SK-N-SH (cell line): ENCODE data around the gene CEP250. TPM values are rescaled to one million over a fixed set of nuclear protein-coding genes. Genes with fewer than 3 reads are reported as not detected.
"Not testable (repeated sequence)": the region's sequence is repeated elsewhere in the genome, so short reads cannot be mapped to it uniquely, and the experiment has no call there.

Experiments
- CTCF ChIA-PET: fragments of 300-600, 350-600 bp; formaldehyde crosslinking; extraction: SDS; loops from one replicate; lab custom pipeline; 2021; lab: Yijun Ruan, JAX
- POLR2A ChIA-PET: fragments of 350-600 bp; sonication (Branson Sonifier 250); formaldehyde crosslinking; extraction: SDS; loops from one replicate; lab custom pipeline; 2020; ENCODE audit warnings: antibody characterized with exemption, inconsistent platforms; lab: Yijun Ruan, JAX
- DNase-seq: peaks from one replicate; pipeline ENCODE4 v3.0.0; 2012
- H2AFZ ChIP-seq: fragments of 200-600 bp; sonication (generic); 2 replicates; pipeline ENCODE4 v1.8.1; 2016; ENCODE audit warnings: antibody characterized with exemption, mild to moderate bottlenecking, low read depth
- H3F3A ChIP-seq: fragments of 200-600 bp; sonication (generic); replicated peaks from 2 replicates; pipeline ENCODE3; 2016; ENCODE audit warnings: antibody characterized with exemption, mild to moderate bottlenecking; ENCODE audit not compliant: insufficient read depth
- H3K27ac ChIP-seq, 2 experiments: fragments of 200-500 bp in 1 of 2; fragments of 200-600 bp in 1 of 2; sonication (Bioruptor generic) in 1 of 2; sonication (generic), shearing (Covaris generic) in 1 of 2; 2 replicates each; pipeline versions ENCODE4 v1.5.1 to v1.6.1; 2014 to 2016; ENCODE audit warnings: low read depth in 2 of 2, inconsistent platforms in 1 of 2, low read length in 1 of 2, mild to moderate bottlenecking in 1 of 2, mixed read lengths in 1 of 2
- H3K27me3 ChIP-seq: fragments of 200-600 bp; sonication (generic), shearing (Covaris generic); 2 replicates; pipeline ENCODE4 v1.6.1; 2016; ENCODE audit warnings: mixed run types; ENCODE audit not compliant: insufficient read depth
- H3K36me3 ChIP-seq, 2 experiments: fragments of 200-500 bp in 1 of 2; fragments of 200-600 bp in 1 of 2; sonication (Bioruptor generic) in 1 of 2; sonication (generic) in 1 of 2; replicated peaks in 1 of 2; 2 replicates each; pipeline versions ENCODE3 to v1.5.1; 2014 to 2016; ENCODE audit warnings: low read length in 1 of 2, mild to moderate bottlenecking in 1 of 2; ENCODE audit not compliant: insufficient read depth in 2 of 2, control insufficient read depth in 1 of 2
- H3K4me1 ChIP-seq, 2 experiments: fragments of 200-500 bp in 1 of 2; fragments of 200-600 bp in 1 of 2; sonication (Bioruptor generic) in 1 of 2; sonication (generic), shearing (Covaris generic) in 1 of 2; 2 replicates each; pipeline versions ENCODE4 v1.5.1 to v1.6.1; 2014 to 2016; ENCODE audit warnings: low read depth in 1 of 2, low read length in 1 of 2, mixed run types in 1 of 2; ENCODE audit not compliant: insufficient read depth in 2 of 2, control insufficient read depth in 1 of 2
- H3K4me2 ChIP-seq: fragments of 200-600 bp; sonication (generic), shearing (Covaris generic); 2 replicates; pipeline ENCODE4 v1.6.1; 2017; ENCODE audit warnings: mixed run types
- H3K4me3 ChIP-seq, 2 experiments: fragments of 200-500 bp in 1 of 2; fragments of 200-600 bp in 1 of 2; sonication (Bioruptor generic) in 1 of 2; sonication (generic), shearing (Covaris generic) in 1 of 2; 2 replicates each; pipeline versions ENCODE4 v1.5.1 to v1.8.1; 2014 to 2016; ENCODE audit warnings: low read depth in 2 of 2, inconsistent platforms in 1 of 2, low read length in 1 of 2, mild to moderate bottlenecking in 1 of 2, mixed read lengths in 1 of 2, moderate library complexity in 1 of 2
- H3K79me2 ChIP-seq: fragments of 200-600 bp; sonication (generic); 2 replicates; pipeline ENCODE4 v1.8.1; 2017; ENCODE audit warnings: mild to moderate bottlenecking; ENCODE audit not compliant: insufficient read depth
- H3K9ac ChIP-seq: fragments of 200-600 bp; sonication (generic); 2 replicates; pipeline ENCODE4 v1.6.1; 2017; ENCODE audit warnings: mixed run types
- H3K9me2 ChIP-seq: fragments of 200-600 bp; sonication (generic); 2 replicates; pipeline ENCODE4 v1.6.1; 2017; ENCODE audit warnings: mixed run types
- H3K9me3 ChIP-seq: fragments of 200-600 bp; sonication (generic); 2 replicates; pipeline ENCODE4 v1.6.1; 2017; ENCODE audit warnings: mixed run types, mild to moderate bottlenecking, moderate library complexity
- H4K20me1 ChIP-seq: fragments of 200-600 bp; sonication (generic); 2 replicates; pipeline ENCODE4 v1.6.1; 2017; ENCODE audit warnings: mild to moderate bottlenecking, mixed run types; ENCODE audit not compliant: insufficient read depth
- ELF1 ChIP-seq: IDR thresholded peaks from 2 replicates; pipeline ENCODE4 v1.4.0; 2012
- EP300 ChIP-seq, 2 experiments: IDR thresholded peaks; 2 replicates each; pipeline versions ENCODE4 v1.4.0 to v1.6.1; 2012; ENCODE audit warnings: borderline replicate concordance in 1 of 2, low read depth in 1 of 2, low read length in 1 of 2
- FOSL2 ChIP-seq: IDR thresholded peaks from 2 replicates; pipeline ENCODE4 v1.4.0; 2012; ENCODE audit warnings: low read depth, mild to moderate bottlenecking, moderate library complexity, borderline replicate concordance
- GABPA ChIP-seq: IDR thresholded peaks from 2 replicates; pipeline ENCODE4 v1.4.0; 2012; ENCODE audit warnings: low read depth, mild to moderate bottlenecking
- GATA2 ChIP-seq: sonication (generic); formaldehyde crosslinking; IDR thresholded peaks from 2 replicates; pipeline ENCODE4 v1.5.0; 2020; ENCODE audit warnings: mild to moderate bottlenecking, missing genetic modification reagents
- IRF3 ChIP-seq: fragments of 150-350 bp; IDR thresholded peaks from 2 replicates; pipeline ENCODE4 v1.6.1; 2016; ENCODE audit warnings: mild to moderate bottlenecking, low read depth, low read length
- JUND ChIP-seq: IDR thresholded peaks from 2 replicates; pipeline ENCODE4 v1.4.0; 2012
- MEF2A ChIP-seq: IDR thresholded peaks from 2 replicates; pipeline ENCODE4 v1.4.0; 2012; ENCODE audit warnings: low read depth, borderline replicate concordance
- PBX3 ChIP-seq: IDR thresholded peaks from 2 replicates; pipeline ENCODE4; 2012
- RAD21 ChIP-seq: IDR thresholded peaks from 2 replicates; pipeline ENCODE4 v1.6.1; 2012; ENCODE audit warnings: mild to moderate bottlenecking, low read length
- REST ChIP-seq: IDR thresholded peaks from 2 replicates; pipeline ENCODE4 v1.6.1; 2012; ENCODE audit warnings: mild to moderate bottlenecking, low read depth, low read length, moderate library complexity
- RFX5 ChIP-seq: IDR thresholded peaks from 2 replicates; pipeline ENCODE4 v1.6.1; 2012; ENCODE audit warnings: mild to moderate bottlenecking, improper control_type of control experiment, low read length
- RXRA ChIP-seq: IDR thresholded peaks from 2 replicates; pipeline ENCODE4 v1.4.0; 2012; ENCODE audit warnings: low read depth, mild to moderate bottlenecking, borderline replicate concordance
- SIN3A ChIP-seq: IDR thresholded peaks from 2 replicates; pipeline ENCODE4 v1.6.1; 2012; ENCODE audit warnings: low read depth, mild to moderate bottlenecking, low read length, moderate library complexity, borderline replicate concordance
- SMC3 ChIP-seq: IDR thresholded peaks from 2 replicates; pipeline ENCODE4 v1.6.1; 2012; ENCODE audit warnings: low read depth, low read length, improper control_type of control experiment
- TAF1 ChIP-seq: IDR thresholded peaks from 2 replicates; pipeline ENCODE4 v1.6.1; 2012; ENCODE audit warnings: low read depth, mild to moderate bottlenecking, low read length, moderate library complexity, borderline replicate concordance
- TCF12 ChIP-seq: IDR thresholded peaks from 2 replicates; pipeline ENCODE4 v1.4.0; 2012
- WGBS: methylation state at CpG from one replicate; pipeline ENCODE4 v1.1.6; 2017; ENCODE audit warnings: low lambda C conversion rate; 5-methylcytosine and 5-hydroxymethylcytosine counted together
- polyA plus RNA-seq, 3 experiments: library from polyadenylated mRNA; depleted of rRNA; stranded (reverse); fragments of >200 nt; gene quantifications; 2 replicates each; pipeline ENCODE4 v1.2.3, GENCODE V29; 2012
- TF ChIP-seq, protein P1 (sequence below): fragments of 200-600 bp; sonication (generic); IDR thresholded peaks from 2 replicates; pipeline ENCODE4 v1.6.1; 2017; ENCODE audit warnings: antibody characterized with exemption, mild to moderate bottlenecking, moderate library complexity

Gene CEP250
- polyA plus RNA-seq, 1 of the 3 experiments (the other 2 are of a cell fraction): 13.3 TPM

DNA sequence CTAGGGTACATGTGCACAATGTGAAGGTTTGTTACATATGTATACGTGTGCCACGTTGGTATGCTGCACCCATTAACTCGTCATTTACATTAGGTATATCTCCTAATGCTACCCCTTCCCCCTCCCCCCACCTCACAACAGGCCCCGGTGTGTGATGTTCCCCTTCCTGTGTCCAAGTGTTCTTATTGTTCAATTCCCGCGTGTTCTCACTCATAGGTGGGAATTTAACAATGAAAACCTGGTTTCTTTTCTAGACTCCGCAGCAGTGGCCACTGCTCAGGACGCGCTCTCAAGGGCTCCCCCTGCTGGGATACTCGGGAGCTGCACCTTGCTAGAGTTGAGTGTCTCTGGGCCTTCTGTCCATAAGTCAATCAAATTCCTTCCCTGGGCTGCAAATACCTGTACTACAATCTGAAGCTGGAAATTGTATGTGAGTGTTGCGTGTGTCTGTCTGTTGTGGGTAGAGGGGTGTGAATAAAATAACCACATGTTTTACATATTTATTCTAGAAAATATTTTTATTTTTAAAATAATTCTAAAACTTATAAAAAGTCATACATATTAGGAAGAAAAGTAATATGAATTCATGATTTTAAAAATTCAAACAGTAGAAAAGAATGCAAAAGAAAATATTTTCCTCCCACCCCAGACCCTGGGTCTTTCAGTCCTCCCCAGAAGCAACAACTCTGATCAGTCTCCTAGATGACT is 8.2 kb upstream of the CEP250 start (continued):
- TF ChIP-seq, protein P1, sequence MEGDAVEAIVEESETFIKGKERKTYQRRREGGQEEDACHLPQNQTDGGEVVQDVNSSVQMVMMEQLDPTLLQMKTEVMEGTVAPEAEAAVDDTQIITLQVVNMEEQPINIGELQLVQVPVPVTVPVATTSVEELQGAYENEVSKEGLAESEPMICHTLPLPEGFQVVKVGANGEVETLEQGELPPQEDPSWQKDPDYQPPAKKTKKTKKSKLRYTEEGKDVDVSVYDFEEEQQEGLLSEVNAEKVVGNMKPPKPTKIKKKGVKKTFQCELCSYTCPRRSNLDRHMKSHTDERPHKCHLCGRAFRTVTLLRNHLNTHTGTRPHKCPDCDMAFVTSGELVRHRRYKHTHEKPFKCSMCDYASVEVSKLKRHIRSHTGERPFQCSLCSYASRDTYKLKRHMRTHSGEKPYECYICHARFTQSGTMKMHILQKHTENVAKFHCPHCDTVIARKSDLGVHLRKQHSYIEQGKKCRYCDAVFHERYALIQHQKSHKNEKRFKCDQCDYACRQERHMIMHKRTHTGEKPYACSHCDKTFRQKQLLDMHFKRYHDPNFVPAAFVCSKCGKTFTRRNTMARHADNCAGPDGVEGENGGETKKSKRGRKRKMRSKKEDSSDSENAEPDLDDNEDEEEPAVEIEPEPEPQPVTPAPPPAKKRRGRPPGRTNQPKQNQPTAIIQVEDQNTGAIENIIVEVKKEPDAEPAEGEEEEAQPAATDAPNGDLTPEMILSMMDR: peak; percentile 92
- TF ChIP-seq SMC3 (peak; percentile 77), TAF1 (no peak)

DNA sequence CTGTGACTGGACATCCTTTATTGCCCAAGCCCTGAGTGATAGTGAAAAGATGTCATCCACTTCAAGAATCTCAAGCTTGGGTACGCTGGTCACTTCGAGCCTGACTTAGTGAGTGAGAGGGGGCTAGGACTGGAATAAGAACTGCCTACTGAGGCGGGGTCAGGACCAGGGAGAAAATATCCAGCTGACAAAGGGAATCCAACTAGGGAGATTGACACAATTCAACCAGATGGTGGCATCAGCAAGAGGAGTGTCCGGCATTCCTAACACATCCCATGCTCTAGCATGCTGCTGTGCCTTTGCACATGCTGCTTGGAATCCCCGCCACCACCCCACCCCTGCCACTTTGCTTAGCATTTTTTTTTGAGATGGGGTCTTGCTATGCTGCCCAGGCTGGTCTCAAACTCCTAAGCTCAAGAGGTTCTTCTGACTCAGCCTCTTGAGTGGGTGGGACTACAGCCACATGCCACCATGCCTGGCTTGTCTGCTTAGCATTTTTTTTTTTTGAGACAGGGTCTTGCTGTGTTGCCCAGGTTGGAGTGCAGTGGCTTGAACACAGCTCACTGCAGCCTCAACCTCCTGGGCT is 6.5 kb upstream of the CEP250 start:
- no peak overlapping the region for H3K4me3 ChIP-seq
- H3K9me3 ChIP-seq: no peaks in the 10 kb centered on the region
- no peak overlapping the region for H2AFZ ChIP-seq
- POLR2A ChIA-PET: interaction anchor here (0.6 kb wide), 1 partner anchor 104 kb away, joined by 4 read pairs; no protein-coding TSS in a partner anchor
- H3K27ac ChIP-seq: no peak overlapping the region
- H3K4me2 ChIP-seq: no peak overlapping the region
- TF ChIP-seq TCF12 (no peak), SIN3A (no peak), EP300 (IDR thresholded peaks at IDR 0.05; ENCODE audit: borderline replicate concordance in 1 of 2, low read depth in 1 of 2, low read length in 1 of 2) (no peak), JUND (no peak), MEF2A (no peak), ELF1 (no peak), RXRA (no peak), PBX3 (no peak), RAD21 (no peak), IRF3 (no peak), GATA2 (CRISPR knock-in tag) (no peak), GABPA (no peak), REST (no peak), FOSL2 (no peak), RFX5 (no peak)
- TF ChIP-seq, all 33 proteins: peak for 0
- Histone ChIP-seq H3K36me3 (no peaks in the 10 kb centered on the region), H3K79me2 (peaks cover 3% of the 10 kb centered on the region; the same call in 1 of the 2 replicates), H3K9me2 (no peaks in the 10 kb centered on the region), H3K27me3 (no peaks in the 10 kb centered on the region), H3K9ac (no peak overlapping the region), H4K20me1 (no peaks in the 10 kb centered on the region), H3F3A (peaks cover 7% of the 10 kb centered on the region), H3K4me1 (peaks cover 0 to 3% of the 10 kb centered on the region in 2 experiments; a peak in 2 of 4 replicates)
- WGBS: 91% methylated on average over 4 of the region's 5 CpGs
- CTCF ChIA-PET: interaction anchor here (6.0 to 17.1 kb wide), 2 partner anchors 14 to 146 kb away, joined by 31 to 323 read pairs; no protein-coding TSS in a partner anchor
- DNase-seq: no peak

DNA sequence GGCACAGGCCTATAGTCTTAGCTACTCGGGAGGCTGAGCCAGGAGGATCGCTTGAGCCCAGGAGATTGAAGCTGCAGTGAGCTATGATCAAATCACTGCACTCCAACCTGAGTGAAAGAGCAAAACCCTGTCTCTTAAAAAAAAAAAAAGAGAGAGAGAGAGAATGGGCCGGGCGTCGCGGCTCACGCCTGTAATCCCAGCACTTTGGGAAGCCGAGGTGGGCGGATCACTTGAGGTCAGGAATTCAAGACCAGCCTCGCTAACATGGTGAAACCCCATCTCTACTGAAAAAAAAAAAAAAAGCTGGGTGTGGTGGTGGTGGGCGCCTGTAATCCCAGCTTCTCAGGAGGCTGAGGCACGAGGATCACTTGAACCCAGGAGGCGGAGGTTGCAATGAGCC is 5.5 kb upstream of the CEP250 start:
- not testable (repeated sequence) for H3K27me3 ChIP-seq, H3K4me3 ChIP-seq, H4K20me1 ChIP-seq, H3K9me2 ChIP-seq, H3K9ac ChIP-seq, H3K27ac ChIP-seq, DNase-seq, H3K4me1 ChIP-seq, H3K4me2 ChIP-seq, H3K36me3 ChIP-seq, H3K9me3 ChIP-seq, H3K79me2 ChIP-seq, H3F3A ChIP-seq, H2AFZ ChIP-seq
- ChIA-PET POLR2A (interaction anchor here (0.7 kb wide), 1 partner anchor 1126 kb away, joined by 11 read pairs; no protein-coding TSS in a partner anchor), CTCF (interaction anchor here (1.4 to 17.1 kb wide), 3 partner anchors 10 to 147 kb away, joined by 5 to 323 read pairs (median 31); no protein-coding TSS in a partner anchor)
- 94% methylated on average over 13 of the region's 13 CpGs for WGBS
